ENCODE results near the gene CCNH. TPM values are rescaled to one million over a fixed set of nuclear protein-coding genes. Genes with fewer than 3 reads are reported as not detected.

Gene CCNH
- total and polyA plus RNA-seq, 2 of the 4 experiments (the other 2 are of a cell fraction), result 37.4 to 100 TPM

DNA sequence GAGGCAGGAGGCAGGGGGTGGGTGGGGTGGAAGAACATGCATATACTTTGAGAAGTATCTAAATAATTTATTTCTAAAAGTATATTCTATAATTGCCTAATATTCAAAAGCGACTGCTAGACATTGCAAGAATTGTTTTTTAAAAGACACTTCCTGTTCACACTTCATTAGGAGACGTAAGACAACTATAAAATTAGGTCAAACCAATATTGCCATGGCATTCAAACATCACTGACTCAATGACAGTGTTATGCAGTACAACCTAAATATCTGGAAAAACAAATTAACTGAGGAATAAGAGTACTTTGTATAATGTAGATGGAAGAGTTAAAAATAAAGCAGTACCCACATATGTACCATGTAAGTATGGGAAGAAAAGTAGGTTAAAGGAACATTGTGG is 4.5 kb downstream of the CCNH start:
- Histone ChIP-seq H4K5ac (ENCODE audit: low read depth, low read length) (no peak overlapping the region), H3K56ac (ENCODE audit: extremely low read depth, insufficient read depth, low read length) (no peak overlapping the region), H3K9ac (ENCODE audit: low read depth, low read length) (no peak overlapping the region), H3K18ac (ENCODE audit: low read depth, low read length) (no peak overlapping the region), H3K4me2 (ENCODE audit: low read depth, low read length) (no peak overlapping the region), H3K23ac (ENCODE audit: low read depth, low read length) (no peak overlapping the region), H3K9me3 (ENCODE audit: control insufficient read depth, insufficient read depth, low read length) (no peaks in the 10 kb centered on the region), H2BK20ac (ENCODE audit: low read depth, low read length) (no peak overlapping the region), H3K4me3 (ENCODE audit: insufficient read depth, low read depth, low read length) (no peak overlapping the region), H2BK5ac (ENCODE audit: low read depth, low read length, poor library complexity, severe bottlenecking) (no peak overlapping the region), H3K4me1 (ENCODE audit: control insufficient read depth, insufficient read depth, low read length) (no peaks in the 10 kb centered on the region), H3K36me3 (ENCODE audit: control insufficient read depth, insufficient read depth, low read length) (peaks cover 6% of the 10 kb centered on the region), H4K91ac (ENCODE audit: insufficient read depth, low read depth, low read length) (no peak overlapping the region), H3K79me1 (ENCODE audit: low read depth in 1 of 2, low read length in 2 of 2) (peaks cover 19 to 44% of the 10 kb centered on the region in 2 experiments), H2AK5ac (ENCODE audit: low read depth, low read length) (no peak overlapping the region), H3K9me1 (ENCODE audit: insufficient read depth, low read length) (no peaks in the 10 kb centered on the region), H2AFZ (replicated peaks; ENCODE audit: low read length, poor library complexity) (no peak overlapping the region), H3K27me3 (ENCODE audit: control insufficient read depth, insufficient read depth, low read length) (no peaks in the 10 kb centered on the region), H2BK120ac (ENCODE audit: low read depth, low read length) (no peak overlapping the region), H3K14ac (replicated peaks; ENCODE audit: low read depth, low read length) (no peak overlapping the region), H4K8ac (ENCODE audit: low read depth in 2 of 2, low read length in 2 of 2) (no peak overlapping the region), H3K4ac (ENCODE audit: low read depth, low read length) (no peak overlapping the region), H3K27ac (ENCODE audit: insufficient read depth, low read length) (no peak overlapping the region), H2BK15ac (ENCODE audit: low read depth, low read length) (no peak overlapping the region), H2AK9ac (replicated peaks; ENCODE audit: low read depth, low read length, poor library complexity) (no peak overlapping the region), H4K20me1 (ENCODE audit: insufficient read depth, low read length) (peaks cover 5% of the 10 kb centered on the region; the same call in 1 of the 2 replicates)
- in situ Hi-C loops (cut with MboI; ENCODE audit: low sequenced_read_pairs), result loop anchor here (25.0 kb wide), 1 partner anchor 496 kb away; no protein-coding TSS in a partner anchor
- ChIA-PET POLR2A (ENCODE audit: unreplicated experiment) (no interaction called here), CTCF (no interaction called here)
- dilution Hi-C loops (cut with HindIII; ENCODE audit: low sequenced_read_pairs, unreplicated experiment), result no loop called here
- DNase-seq (no peak), ATAC-seq (ENCODE audit: low read depth) (no peak)
- BruUV-seq (replicated peaks), result no TSS peak
- intact Hi-C loops (cut with micrococcal nuclease), result no loop called here
- TF ChIP-seq USF2 (IDR thresholded peaks at IDR 0.05; ENCODE audit: low read depth, low read length) (no peak), RAD21 (IDR thresholded peaks at IDR 0.05; ENCODE audit: low read length) (no peak), FOS (IDR thresholded peaks at IDR 0.05; ENCODE audit: low read depth, low read length) (no peak), POLR2A (IDR thresholded peaks at IDR 0.05; ENCODE audit: low read depth, low read length) (peak; percentile 49; the same call in 1 of the 2 replicates), SMC3 (IDR thresholded peaks at IDR 0.05; ENCODE audit: low read depth, low read length) (no peak)
- no CpG with 5 or more reads among the region's 2 CpGs for whole genome bisulfite sequencing, 2 experiments (ENCODE audit: extremely low coverage in 2 of 2, insufficient read length in 1 of 2)

All from IMR-90 (cell line).